HEK293 (cell line): ENCODE data around the gene STK24.

Source experiments
- CTCF ChIA-PET: fragments of 350-600 bp; formaldehyde crosslinking; extraction: SDS; loops from one replicate; lab custom pipeline; 2021; ENCODE audit warnings: antibody characterized with exemption; lab: Yijun Ruan, JAX
- POLR2A ChIA-PET: fragments of 300-600 bp; formaldehyde crosslinking; extraction: SDS; loops from one replicate; lab custom pipeline; 2020; ENCODE audit warnings: antibody characterized with exemption, inconsistent platforms; lab: Yijun Ruan, JAX
- H3K27ac ChIP-seq: fragments of 200-500 bp; sonication (Bioruptor generic); 2 replicates; pipeline ENCODE4 v1.5.1; 2014; ENCODE audit warnings: low read depth, low read length, control low read depth, inconsistent platforms; ENCODE audit errors: extremely low read depth
- H3K36me3 ChIP-seq, 2 experiments: fragments of 200-500 bp in 1 of 2; sonication (Bioruptor generic) in 1 of 2; 1 replicate in 1 of 2; 2 replicates in 1 of 2; pipeline ENCODE4 v1.5.1; 2014 to 2017; ENCODE audit warnings: inconsistent platforms in 2 of 2, low read length in 2 of 2; ENCODE audit not compliant: control insufficient read depth in 2 of 2, insufficient read depth in 1 of 2
- H3K4me1 ChIP-seq: fragments of 200-500 bp; sonication (Bioruptor generic); 2 replicates; pipeline ENCODE4 v1.5.1; 2014; ENCODE audit warnings: mild to moderate bottlenecking, low read length, inconsistent platforms; ENCODE audit not compliant: control insufficient read depth, insufficient read depth
- H3K4me3 ChIP-seq: 2 replicates; pipeline ENCODE4 v1.5.1; 2011; ENCODE audit warnings: low read depth, mild to moderate bottlenecking, control low read depth, low read length, moderate library complexity
- H3K9me3 ChIP-seq: fragments of 200-500 bp; sonication (Bioruptor generic); 2 replicates; pipeline ENCODE4 v1.5.1; 2014; ENCODE audit warnings: low read depth, low read length, inconsistent platforms; ENCODE audit not compliant: control insufficient read depth, insufficient read depth
- GLIS1 ChIP-seq: fragments of 450-650 bp; formaldehyde crosslinking; IDR thresholded peaks from 2 replicates; pipeline ENCODE4 v1.5.1; 2016; ENCODE audit warnings: missing biosample characterization, missing genetic modification characterization
- HOXC10 ChIP-seq: sonication (generic); formaldehyde crosslinking; IDR thresholded peaks from 2 replicates; pipeline ENCODE4 v1.8.1; 2023; ENCODE audit warnings: mild to moderate bottlenecking, missing genetic modification reagents
- IKZF3 ChIP-seq: fragments of 450-650 bp; IDR thresholded peaks from 2 replicates; pipeline ENCODE4 v1.5.0; 2018; ENCODE audit warnings: missing biosample characterization, mild to moderate bottlenecking, missing genetic modification characterization, moderate library complexity
- MZF1 ChIP-seq: fragments of 450-650 bp; formaldehyde crosslinking; IDR thresholded peaks from 2 replicates; pipeline ENCODE4 v1.5.1; 2017; ENCODE audit warnings: missing biosample characterization, missing genetic modification characterization, borderline replicate concordance
- OSR2 ChIP-seq: fragments of 450-650 bp; formaldehyde crosslinking; IDR thresholded peaks from 2 replicates; pipeline ENCODE4 v1.5.1; 2016; ENCODE audit warnings: missing biosample characterization, missing genetic modification characterization
- ZBTB17 ChIP-seq: fragments of 450-650 bp; formaldehyde crosslinking; IDR thresholded peaks from 2 replicates; pipeline ENCODE4 v1.5.1; 2016; ENCODE audit warnings: missing biosample characterization, missing genetic modification characterization
- ZBTB20 ChIP-seq: fragments of 450-650 bp; formaldehyde crosslinking; IDR thresholded peaks from 2 replicates; pipeline ENCODE4 v1.5.1; 2016; ENCODE audit warnings: missing biosample characterization, missing genetic modification characterization
- ZBTB21 ChIP-seq: fragments of 450-650 bp; formaldehyde crosslinking; IDR thresholded peaks from 2 replicates; pipeline ENCODE4 v1.5.1; 2017; ENCODE audit warnings: missing biosample characterization, missing genetic modification characterization
- ZEB2 ChIP-seq: fragments of 450-650 bp; formaldehyde crosslinking; IDR thresholded peaks from 2 replicates; pipeline ENCODE4 v1.5.1; 2016; ENCODE audit warnings: missing biosample characterization, missing genetic modification characterization
- ZIC2 ChIP-seq: fragments of 450-650 bp; formaldehyde crosslinking; IDR thresholded peaks from 2 replicates; pipeline ENCODE4 v1.5.1; 2016; ENCODE audit warnings: missing biosample characterization, missing genetic modification characterization
- ZNF121 ChIP-seq: fragments of 450-650 bp; formaldehyde crosslinking; IDR thresholded peaks from 2 replicates; pipeline ENCODE4 v1.5.1; 2016; ENCODE audit warnings: missing biosample characterization, missing genetic modification characterization
- ZNF174 ChIP-seq: fragments of 450-650 bp; formaldehyde crosslinking; IDR thresholded peaks from 2 replicates; pipeline ENCODE4 v1.5.0; 2017; ENCODE audit warnings: missing biosample characterization, mild to moderate bottlenecking, missing genetic modification characterization
- ZNF184 ChIP-seq: fragments of 450-650 bp; IDR thresholded peaks from 2 replicates; pipeline ENCODE4 v1.5.1; 2018; ENCODE audit warnings: missing biosample characterization, mild to moderate bottlenecking, missing genetic modification characterization
- ZNF223 ChIP-seq: fragments of 450-650 bp; formaldehyde crosslinking; IDR thresholded peaks from 2 replicates; pipeline ENCODE4 v1.5.1; 2016; ENCODE audit warnings: missing biosample characterization, missing genetic modification characterization
- ZNF24 ChIP-seq: fragments of 450-650 bp; formaldehyde crosslinking; IDR thresholded peaks from 2 replicates; pipeline ENCODE4 v1.5.1; 2016; ENCODE audit warnings: missing biosample characterization, missing genetic modification characterization
- ZNF302 ChIP-seq: fragments of 450-650 bp; formaldehyde crosslinking; IDR thresholded peaks from 2 replicates; pipeline ENCODE4 v1.5.1; 2016; ENCODE audit warnings: missing biosample characterization, missing genetic modification characterization, low read depth
- ZNF335 ChIP-seq: fragments of 450-650 bp; formaldehyde crosslinking; conservative IDR thresholded peaks from 2 replicates; pipeline ENCODE4 v1.5.1; 2016; ENCODE audit warnings: missing biosample characterization, missing genetic modification characterization
- ZNF341 ChIP-seq: fragments of 450-650 bp; formaldehyde crosslinking; IDR thresholded peaks from 2 replicates; pipeline ENCODE4; 2016; ENCODE audit warnings: low read depth, missing biosample characterization, missing genetic modification characterization
- ZNF600 ChIP-seq: fragments of 450-650 bp; formaldehyde crosslinking; IDR thresholded peaks from 2 replicates; pipeline ENCODE4 v1.5.1; 2016; ENCODE audit warnings: missing biosample characterization, missing genetic modification characterization
- ZNF707 ChIP-seq: fragments of 450-650 bp; formaldehyde crosslinking; IDR thresholded peaks from 2 replicates; pipeline ENCODE4 v1.5.1; 2016; ENCODE audit warnings: missing biosample characterization, missing genetic modification characterization
- ZNF768 ChIP-seq: fragments of 450-650 bp; formaldehyde crosslinking; IDR thresholded peaks from 2 replicates; pipeline ENCODE4 v1.5.1; 2018; ENCODE audit warnings: missing biosample characterization, mild to moderate bottlenecking, missing genetic modification characterization
- TF ChIP-seq, protein P1 (sequence below): fragments of 450-650 bp; formaldehyde crosslinking; IDR thresholded peaks from 2 replicates; pipeline ENCODE4 v1.5.1; 2016; ENCODE audit warnings: missing biosample characterization, missing genetic modification characterization
- TF ChIP-seq, protein P2 (sequence below): fragments of 450-650 bp; formaldehyde crosslinking; IDR thresholded peaks from 2 replicates; pipeline ENCODE4 v1.5.1; 2016; ENCODE audit warnings: missing biosample characterization, missing genetic modification characterization
- TF ChIP-seq, protein P3 (sequence below): fragments of 450-650 bp; formaldehyde crosslinking; IDR thresholded peaks from 2 replicates; pipeline ENCODE4 v1.5.1; 2016; ENCODE audit warnings: missing biosample characterization, missing genetic modification characterization
- TF ChIP-seq, protein P4 (sequence below): fragments of 450-650 bp; formaldehyde crosslinking; IDR thresholded peaks from 2 replicates; pipeline ENCODE4 v1.5.1; 2017; ENCODE audit warnings: missing biosample characterization, missing genetic modification characterization
- TF ChIP-seq, protein P5 (sequence below): fragments of 450-650 bp; formaldehyde crosslinking; IDR thresholded peaks from 2 replicates; pipeline ENCODE4 v1.5.1; 2016; ENCODE audit warnings: missing biosample characterization, missing genetic modification characterization
- TF ChIP-seq, protein P6 (sequence below): fragments of 450-650 bp; formaldehyde crosslinking; IDR thresholded peaks from 2 replicates; pipeline ENCODE4 v1.5.1; 2016; ENCODE audit warnings: missing biosample characterization, missing genetic modification characterization

The STK24 gene

DNA sequence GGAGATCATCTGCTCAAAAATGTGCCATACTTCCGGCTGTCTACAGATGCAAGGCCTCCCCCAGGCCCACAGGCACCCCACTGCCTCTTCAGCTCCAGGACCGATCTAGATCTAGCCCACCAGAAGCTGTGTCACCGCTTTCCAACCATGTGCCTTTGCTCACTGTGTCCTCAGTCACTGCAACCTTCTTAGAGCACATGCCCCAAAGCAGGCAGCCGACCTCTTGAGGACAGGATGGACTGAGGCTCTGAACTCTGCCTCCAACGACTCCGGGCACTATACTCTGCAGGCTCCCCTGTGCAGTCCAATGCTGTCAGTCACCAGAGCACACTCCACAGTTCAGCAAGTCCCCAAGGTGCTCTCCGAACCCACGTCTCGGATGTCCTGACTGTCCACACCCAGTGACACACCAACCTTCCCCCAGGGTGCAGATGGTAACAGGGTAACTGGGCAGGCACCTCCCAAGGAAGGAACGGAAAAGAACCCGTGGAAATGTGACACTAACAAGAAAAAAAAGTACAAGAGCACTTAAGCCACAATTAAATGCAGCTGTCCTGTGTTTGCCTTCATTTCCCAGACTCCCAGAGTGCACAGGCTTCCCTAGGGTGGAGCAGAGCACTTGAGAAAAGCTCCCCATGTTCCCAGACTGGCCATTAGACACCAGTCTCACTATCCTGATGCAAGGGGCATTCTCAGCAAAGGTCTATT, 4.8 kb downstream of the STK24 start:
- H3K9me3 ChIP-seq: no peaks in the 10 kb centered on the region
- H3K4me1 ChIP-seq: peaks cover 16% of the 10 kb centered on the region
- ChIA-PET POLR2A (interaction anchor here (1.4 kb wide), 1 partner anchor 87 kb away, joined by 3 read pairs; no protein-coding TSS in a partner anchor), CTCF (interaction anchor here (1.0 kb wide), 1 partner anchor 81 kb away, joined by 4 read pairs; no protein-coding TSS in a partner anchor)
- H3K36me3 ChIP-seq: no peaks in the 10 kb centered on the region; a peak in 1 of 3 replicates
- peak overlapping the region; percentile 29 for H3K27ac ChIP-seq
- no peak overlapping the region for H3K4me3 ChIP-seq
- TF ChIP-seq ZBTB17 (peak; percentile 59; the same call in 1 of the 2 replicates), ZIC2 (tag by site-specific recombination) (0 out of 2 replicates have a peak, but pooled peaks have one; percentile 26), ZNF223 (tag by site-specific recombination) (no peak), ZEB2 (tag by site-specific recombination) (no peak), ZNF600 (tag by site-specific recombination) (peak; percentile 83), ZNF174 (tag by site-specific recombination) (no peak), ZNF121 (tag by site-specific recombination) (no peak), MZF1 (no peak), ZNF184 (tag by site-specific recombination) (no peak), ZNF24 (tag by site-specific recombination) (0 out of 2 replicates have a peak, but pooled peaks have one; percentile 19), HOXC10 (no peak), OSR2 (peak; percentile 20; the same call in 1 of the 2 replicates), ZBTB20 (tag by site-specific recombination) (no peak; the same call in 1 of the 2 replicates), ZNF335 (tag by site-specific recombination) (0 out of 2 replicates have a peak, but pooled peaks have one; percentile 28), ZBTB21 (no peak), ZNF707 (no peak), ZNF302 (tag by site-specific recombination) (no peak), ZNF341 (tag by site-specific recombination) (peak; percentile 70), GLIS1 (tag by site-specific recombination) (peak; percentile 79), ZNF768 (tag by site-specific recombination) (no peak), IKZF3 (tag by site-specific recombination) (peak; percentile 75)
- TF ChIP-seq, protein P1, sequence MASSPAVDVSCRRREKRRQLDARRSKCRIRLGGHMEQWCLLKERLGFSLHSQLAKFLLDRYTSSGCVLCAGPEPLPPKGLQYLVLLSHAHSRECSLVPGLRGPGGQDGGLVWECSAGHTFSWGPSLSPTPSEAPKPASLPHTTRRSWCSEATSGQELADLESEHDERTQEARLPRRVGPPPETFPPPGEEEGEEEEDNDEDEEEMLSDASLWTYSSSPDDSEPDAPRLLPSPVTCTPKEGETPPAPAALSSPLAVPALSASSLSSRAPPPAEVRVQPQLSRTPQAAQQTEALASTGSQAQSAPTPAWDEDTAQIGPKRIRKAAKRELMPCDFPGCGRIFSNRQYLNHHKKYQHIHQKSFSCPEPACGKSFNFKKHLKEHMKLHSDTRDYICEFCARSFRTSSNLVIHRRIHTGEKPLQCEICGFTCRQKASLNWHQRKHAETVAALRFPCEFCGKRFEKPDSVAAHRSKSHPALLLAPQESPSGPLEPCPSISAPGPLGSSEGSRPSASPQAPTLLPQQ: no peak
- TF ChIP-seq, protein P2, sequence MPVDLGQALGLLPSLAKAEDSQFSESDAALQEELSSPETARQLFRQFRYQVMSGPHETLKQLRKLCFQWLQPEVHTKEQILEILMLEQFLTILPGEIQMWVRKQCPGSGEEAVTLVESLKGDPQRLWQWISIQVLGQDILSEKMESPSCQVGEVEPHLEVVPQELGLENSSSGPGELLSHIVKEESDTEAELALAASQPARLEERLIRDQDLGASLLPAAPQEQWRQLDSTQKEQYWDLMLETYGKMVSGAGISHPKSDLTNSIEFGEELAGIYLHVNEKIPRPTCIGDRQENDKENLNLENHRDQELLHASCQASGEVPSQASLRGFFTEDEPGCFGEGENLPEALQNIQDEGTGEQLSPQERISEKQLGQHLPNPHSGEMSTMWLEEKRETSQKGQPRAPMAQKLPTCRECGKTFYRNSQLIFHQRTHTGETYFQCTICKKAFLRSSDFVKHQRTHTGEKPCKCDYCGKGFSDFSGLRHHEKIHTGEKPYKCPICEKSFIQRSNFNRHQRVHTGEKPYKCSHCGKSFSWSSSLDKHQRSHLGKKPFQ (tag by site-specific recombination): peak; percentile 44; the same call in 1 of the 2 replicates
- TF ChIP-seq, protein P3, sequence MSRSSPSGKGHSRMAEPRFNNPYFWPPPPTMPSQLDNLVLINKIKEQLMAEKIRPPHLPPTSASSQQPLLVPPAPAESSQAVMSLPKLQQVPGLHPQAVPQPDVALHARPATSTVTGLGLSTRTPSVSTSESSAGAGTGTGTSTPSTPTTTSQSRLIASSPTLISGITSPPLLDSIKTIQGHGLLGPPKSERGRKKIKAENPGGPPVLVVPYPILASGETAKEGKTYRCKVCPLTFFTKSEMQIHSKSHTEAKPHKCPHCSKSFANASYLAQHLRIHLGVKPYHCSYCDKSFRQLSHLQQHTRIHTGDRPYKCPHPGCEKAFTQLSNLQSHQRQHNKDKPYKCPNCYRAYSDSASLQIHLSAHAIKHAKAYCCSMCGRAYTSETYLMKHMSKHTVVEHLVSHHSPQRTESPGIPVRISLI: peak; percentile 76; the same call in 1 of the 2 replicates
- TF ChIP-seq, protein P4, sequence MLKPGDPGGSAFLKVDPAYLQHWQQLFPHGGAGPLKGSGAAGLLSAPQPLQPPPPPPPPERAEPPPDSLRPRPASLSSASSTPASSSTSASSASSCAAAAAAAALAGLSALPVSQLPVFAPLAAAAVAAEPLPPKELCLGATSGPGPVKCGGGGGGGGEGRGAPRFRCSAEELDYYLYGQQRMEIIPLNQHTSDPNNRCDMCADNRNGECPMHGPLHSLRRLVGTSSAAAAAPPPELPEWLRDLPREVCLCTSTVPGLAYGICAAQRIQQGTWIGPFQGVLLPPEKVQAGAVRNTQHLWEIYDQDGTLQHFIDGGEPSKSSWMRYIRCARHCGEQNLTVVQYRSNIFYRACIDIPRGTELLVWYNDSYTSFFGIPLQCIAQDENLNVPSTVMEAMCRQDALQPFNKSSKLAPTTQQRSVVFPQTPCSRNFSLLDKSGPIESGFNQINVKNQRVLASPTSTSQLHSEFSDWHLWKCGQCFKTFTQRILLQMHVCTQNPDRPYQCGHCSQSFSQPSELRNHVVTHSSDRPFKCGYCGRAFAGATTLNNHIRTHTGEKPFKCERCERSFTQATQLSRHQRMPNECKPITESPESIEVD (tag by site-specific recombination): peak; percentile 53; the same call in 1 of the 2 replicates
- TF ChIP-seq, protein P5, sequence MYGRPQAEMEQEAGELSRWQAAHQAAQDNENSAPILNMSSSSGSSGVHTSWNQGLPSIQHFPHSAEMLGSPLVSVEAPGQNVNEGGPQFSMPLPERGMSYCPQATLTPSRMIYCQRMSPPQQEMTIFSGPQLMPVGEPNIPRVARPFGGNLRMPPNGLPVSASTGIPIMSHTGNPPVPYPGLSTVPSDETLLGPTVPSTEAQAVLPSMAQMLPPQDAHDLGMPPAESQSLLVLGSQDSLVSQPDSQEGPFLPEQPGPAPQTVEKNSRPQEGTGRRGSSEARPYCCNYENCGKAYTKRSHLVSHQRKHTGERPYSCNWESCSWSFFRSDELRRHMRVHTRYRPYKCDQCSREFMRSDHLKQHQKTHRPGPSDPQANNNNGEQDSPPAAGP (tag by site-specific recombination): peak; percentile 73; the same call in 1 of the 2 replicates
- TF ChIP-seq, protein P6, sequence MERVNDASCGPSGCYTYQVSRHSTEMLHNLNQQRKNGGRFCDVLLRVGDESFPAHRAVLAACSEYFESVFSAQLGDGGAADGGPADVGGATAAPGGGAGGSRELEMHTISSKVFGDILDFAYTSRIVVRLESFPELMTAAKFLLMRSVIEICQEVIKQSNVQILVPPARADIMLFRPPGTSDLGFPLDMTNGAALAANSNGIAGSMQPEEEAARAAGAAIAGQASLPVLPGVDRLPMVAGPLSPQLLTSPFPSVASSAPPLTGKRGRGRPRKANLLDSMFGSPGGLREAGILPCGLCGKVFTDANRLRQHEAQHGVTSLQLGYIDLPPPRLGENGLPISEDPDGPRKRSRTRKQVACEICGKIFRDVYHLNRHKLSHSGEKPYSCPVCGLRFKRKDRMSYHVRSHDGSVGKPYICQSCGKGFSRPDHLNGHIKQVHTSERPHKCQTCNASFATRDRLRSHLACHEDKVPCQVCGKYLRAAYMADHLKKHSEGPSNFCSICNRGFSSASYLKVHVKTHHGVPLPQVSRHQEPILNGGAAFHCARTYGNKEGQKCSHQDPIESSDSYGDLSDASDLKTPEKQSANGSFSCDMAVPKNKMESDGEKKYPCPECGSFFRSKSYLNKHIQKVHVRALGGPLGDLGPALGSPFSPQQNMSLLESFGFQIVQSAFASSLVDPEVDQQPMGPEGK (tag by site-specific recombination): 0 out of 2 replicates have a peak, but pooled peaks have one; percentile 35
